Suppressor macrophage treated with lipopolysaccharide for 1 hour (primary cell): ENCODE measurements around the gene LENG9.
A peak's percentile ranks its signal among the peaks of the same experiment; 100 is the strongest.
"Not testable (repeated sequence)": the region's sequence is repeated elsewhere in the genome, so short reads cannot be mapped to it uniquely, and the experiment has no call there.

ENCODE experiments used
- DNase-seq, 3 donors: peaks; one replicate each; pipeline ENCODE4 v3.0.0-alpha.2; 2020 to 2022

The LENG9 gene

GRCh38 chr19:54463531-54464043, at the start of gene LENG9:
Gene LENG9, minus strand, starts transcription at chr19:54463778. Its CDS starts 252 bp downstream, at chr19:54463526.
- peak; percentile 98 to 99 (median 99) for DNase-seq

- DNase-seq = not testable (repeated sequence)
Observed at GRCh38 chr19:54509200-54509940, 45.8 kb upstream of the LENG9 start.

GRCh38 chr19:54508487-54508886, 44.9 kb upstream of the LENG9 start:
- not testable (repeated sequence) for DNase-seq

- DNase-seq = no peak
Observed at GRCh38 chr19:54507824-54508223, 44.2 kb upstream of the LENG9 start.

- not testable (repeated sequence) for DNase-seq
Observed at GRCh38 chr19:54507038-54507717, 43.6 kb upstream of the LENG9 start.

- DNase-seq = no peak
Observed at GRCh38 chr19:54506079-54506478, 42.5 kb upstream of the LENG9 start.

GRCh38 chr19:54505542-54505941, 42.0 kb upstream of the LENG9 start:
- DNase-seq = not testable (repeated sequence)

GRCh38 chr19:54502518-54503048, 39.0 kb upstream of the LENG9 start, which contains the start of gene LAIR2:
Gene LAIR2, plus strand, starts transcription at chr19:54502831. Its CDS starts 88 bp downstream, at chr19:54502919.
- DNase-seq = peak in 1 of 3 donors; percentile 39

- peak in 1 of 3 donors; percentile 38 for DNase-seq
Observed at GRCh38 chr19:54498451-54498772, 34.8 kb upstream of the LENG9 start.

- DNase-seq = not testable (repeated sequence)
Observed at GRCh38 chr19:54497747-54498450, 34.3 kb upstream of the LENG9 start.

GRCh38 chr19:54495284-54495683, 31.7 kb upstream of the LENG9 start:
- not testable (repeated sequence) for DNase-seq

GRCh38 chr19:54493967-54494585, 30.5 kb upstream of the LENG9 start:
- peak in 2 of 3 donors; percentile 38 for DNase-seq

GRCh38 chr19:54493056-54493455, 29.5 kb upstream of the LENG9 start:
- not testable (repeated sequence) for DNase-seq

GRCh38 chr19:54492568-54492967, 29.0 kb upstream of the LENG9 start:
- no peak for DNase-seq

- DNase-seq = no peak
Observed at GRCh38 chr19:54489766-54490165, 26.2 kb upstream of the LENG9 start.

- DNase-seq = no peak
Observed at GRCh38 chr19:54489341-54489740, 25.8 kb upstream of the LENG9 start.

- DNase-seq = peak; percentile 20 to 40 (median 21)
Observed at GRCh38 chr19:54485851-54486250, 22.3 kb upstream of the LENG9 start.

- DNase-seq = no peak
Observed at GRCh38 chr19:54484451-54484850, 20.9 kb upstream of the LENG9 start.

- peak; percentile 47 to 73 (median 68) for DNase-seq
Observed at GRCh38 chr19:54482889-54483288, 19.3 kb upstream of the LENG9 start.

- peak; percentile 59 to 71 (median 68) for DNase-seq
Observed at GRCh38 chr19:54481326-54481930, 17.9 kb upstream of the LENG9 start.

- peak; percentile 69 to 85 (median 81) for DNase-seq
Observed at GRCh38 chr19:54480051-54480450, 16.5 kb upstream of the LENG9 start.

GRCh38 chr19:54478677-54479266, 15.2 kb upstream of the LENG9 start:
- peak; percentile 63 to 79 (median 70) for DNase-seq
